Measurements from ENCODE around the gene RIMBP2.
A peak's percentile ranks its signal among the peaks of the same experiment; 100 is the strongest.

The RIMBP2 gene

DNA sequence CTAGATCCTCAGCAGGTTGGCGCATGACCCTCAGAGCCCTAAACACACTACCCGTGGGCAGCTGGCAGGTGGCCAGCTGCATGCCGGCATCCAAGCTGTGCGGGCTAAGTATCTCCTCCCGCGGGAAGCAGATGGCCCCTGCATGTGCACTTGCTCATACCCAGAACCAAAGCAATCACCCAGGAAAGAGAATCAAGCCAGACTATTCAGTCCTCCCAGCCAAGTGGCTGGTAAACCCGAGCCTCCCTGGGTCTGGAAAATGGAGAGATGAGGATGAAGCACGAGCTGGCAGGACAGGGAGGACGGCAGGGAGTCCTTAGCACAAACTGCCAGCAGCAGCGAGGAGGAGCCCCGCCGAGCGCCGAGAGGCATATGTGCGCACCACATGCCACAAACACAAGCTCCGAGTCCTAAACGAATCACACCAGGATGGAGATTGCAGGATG is 139.7 kb downstream of the RIMBP2 start:
- no peak for DNase-seq

DNA sequence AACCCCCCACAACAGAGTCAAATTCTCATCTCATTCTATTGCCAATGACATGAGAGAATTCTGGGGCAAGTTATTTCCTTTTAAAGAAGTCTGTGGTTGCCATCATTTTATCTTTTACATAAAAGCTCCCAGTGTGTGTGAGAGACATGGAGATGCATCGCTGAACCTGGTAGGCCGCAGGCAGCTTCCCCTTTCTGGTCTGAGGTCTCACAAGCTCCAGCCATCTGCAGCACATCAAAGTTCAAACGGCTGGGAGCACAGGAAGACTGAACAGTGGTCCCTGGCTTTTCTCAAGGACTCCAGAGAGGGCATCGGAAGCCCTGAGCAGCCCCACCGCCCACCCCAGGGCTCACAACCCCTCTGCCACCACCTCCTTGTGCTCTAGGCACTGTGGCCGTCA is 141.7 kb downstream of the RIMBP2 start:
- DNase-seq = no peak

DNA sequence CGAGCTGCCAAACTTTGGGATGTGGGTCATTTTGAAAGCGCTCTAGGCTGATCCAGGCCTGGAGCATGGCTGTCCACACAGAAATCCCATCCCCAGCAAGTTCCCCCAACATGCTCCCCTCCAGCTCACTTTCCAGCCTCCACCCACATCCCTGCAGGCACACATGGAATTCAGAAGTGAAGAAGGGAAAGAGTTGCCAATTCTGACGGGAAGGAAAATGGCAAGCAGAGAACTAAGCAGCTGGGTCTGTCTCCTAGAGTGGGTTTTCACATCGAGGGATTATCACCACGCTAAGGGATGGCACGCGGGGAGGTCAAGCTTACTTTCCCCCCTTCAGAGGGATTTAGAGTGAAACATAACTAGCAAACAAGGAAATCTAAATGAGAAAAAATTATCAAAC is 142.3 kb downstream of the RIMBP2 start:
- DNase-seq = no peak

DNA sequence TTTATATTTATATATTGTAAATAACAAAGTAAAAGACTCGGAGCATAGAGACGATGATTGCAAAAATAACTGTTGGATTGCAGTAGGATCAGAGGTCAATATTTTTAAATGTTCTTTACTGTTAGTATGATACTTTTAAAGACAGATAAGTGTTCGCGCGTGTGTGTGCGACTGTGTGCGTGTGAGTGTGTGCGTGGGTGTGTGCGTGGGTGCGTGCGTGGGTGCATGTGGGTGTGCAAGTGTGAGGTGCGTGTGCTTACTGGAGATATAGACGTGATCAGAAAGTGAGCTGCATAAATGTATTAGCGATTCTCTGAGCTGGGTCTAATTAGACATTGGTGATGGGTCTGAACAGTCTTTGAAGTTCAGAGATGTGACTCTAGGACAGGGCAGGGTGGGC is 142.9 kb downstream of the RIMBP2 start:
- DNase-seq = no peak

DNA sequence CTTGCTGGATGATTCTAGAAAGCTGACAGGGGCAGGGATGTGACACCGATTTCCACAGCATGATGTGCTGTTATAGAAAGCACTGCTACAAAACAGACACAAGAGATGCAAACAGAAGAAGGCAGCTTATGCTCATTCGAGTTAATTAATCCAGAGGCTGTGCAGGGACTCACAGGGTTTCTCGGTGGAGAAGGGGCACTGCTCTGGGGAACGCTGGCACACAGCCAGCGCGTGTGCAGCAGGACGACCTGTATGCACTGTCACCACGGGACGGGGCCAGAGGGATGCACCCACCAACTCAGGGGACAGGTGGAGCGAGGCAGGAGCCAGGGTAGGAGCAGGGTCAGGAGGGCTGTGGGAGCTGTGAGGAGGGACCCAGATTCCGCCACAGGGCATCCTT is 143.5 kb downstream of the RIMBP2 start:
- DNase-seq = peak in 2 of 51 donors; percentile 8 to 20

DNA sequence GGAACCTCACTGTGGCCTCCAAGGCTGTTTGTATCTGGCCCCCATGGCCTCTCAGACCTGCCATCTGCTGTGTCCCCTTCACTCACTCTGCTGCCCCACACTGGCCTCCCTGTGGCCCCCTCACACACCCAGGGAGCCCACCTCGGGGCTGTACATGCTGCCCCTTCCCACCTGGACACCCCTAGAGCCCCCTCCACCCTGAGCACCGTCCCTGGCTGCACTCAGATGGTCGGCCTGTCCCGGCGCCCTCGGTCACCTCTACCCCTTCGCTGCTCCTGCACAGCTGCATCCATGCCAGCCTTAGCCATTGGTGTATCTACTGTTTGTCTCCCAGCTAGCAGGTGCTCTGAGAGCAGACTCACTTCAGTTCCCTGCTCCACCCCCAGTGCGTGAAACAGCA is 144.4 kb downstream of the RIMBP2 start:
- no peak for DNase-seq

DNA sequence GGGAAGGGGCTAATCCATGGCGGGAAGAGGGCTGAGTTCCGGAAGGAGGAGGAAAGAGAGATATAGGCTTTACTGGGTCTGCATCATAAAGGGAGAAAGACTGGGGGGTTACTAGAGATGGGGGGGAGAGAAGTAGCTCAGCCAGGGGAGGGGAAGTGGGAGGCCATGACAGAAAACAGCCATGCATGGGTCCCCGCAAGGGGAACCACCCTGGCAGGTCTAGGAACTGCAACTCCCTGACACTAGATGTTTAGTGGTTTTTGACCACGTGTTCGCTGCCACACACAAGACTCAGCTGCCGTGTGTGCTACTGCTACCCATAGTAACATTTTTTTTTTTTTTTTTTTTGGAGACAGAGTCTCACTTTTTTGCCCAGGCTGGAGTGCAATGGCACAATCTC is 145.0 kb downstream of the RIMBP2 start:
- no peak for DNase-seq

DNA sequence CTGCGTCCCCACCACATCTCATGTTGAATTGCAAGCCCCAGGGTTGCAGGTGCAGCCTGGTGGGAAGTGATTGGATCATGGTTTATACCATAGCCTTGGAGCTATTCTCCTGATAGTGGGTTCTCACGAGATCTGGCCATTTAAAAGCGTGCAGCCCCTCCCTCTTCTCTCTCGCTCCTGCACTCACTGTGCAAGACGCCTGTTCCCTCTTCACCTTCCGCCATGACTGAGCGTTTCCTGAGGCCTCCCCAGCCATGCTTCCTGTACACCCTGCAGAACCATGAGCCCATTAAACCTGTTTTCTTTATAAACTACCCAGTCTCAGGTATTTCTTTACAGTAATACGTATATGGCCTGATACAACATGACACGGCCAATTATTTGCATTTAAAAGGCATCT is 146.6 kb downstream of the RIMBP2 start:
- no peak for DNase-seq

DNA sequence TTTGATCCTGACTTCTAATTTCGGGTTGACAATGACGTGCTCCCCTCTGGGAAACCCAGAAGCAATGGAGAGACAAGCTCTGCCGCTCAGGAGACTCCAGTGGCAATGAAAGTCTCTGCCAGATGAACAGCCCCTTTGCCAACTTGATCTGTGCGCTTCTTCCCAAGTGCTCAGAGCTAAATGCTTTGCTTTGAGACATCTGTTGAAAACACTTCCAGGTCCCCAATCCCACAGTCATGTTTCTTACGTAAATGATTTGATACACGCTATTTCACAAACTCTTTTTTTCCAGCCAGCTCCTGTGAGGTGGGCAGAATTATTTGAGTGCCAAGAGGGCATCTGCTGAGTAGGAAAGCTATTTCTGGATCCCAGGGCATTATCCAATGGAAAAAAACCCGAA is 147.6 kb downstream of the RIMBP2 start:
- no peak for DNase-seq

DNA sequence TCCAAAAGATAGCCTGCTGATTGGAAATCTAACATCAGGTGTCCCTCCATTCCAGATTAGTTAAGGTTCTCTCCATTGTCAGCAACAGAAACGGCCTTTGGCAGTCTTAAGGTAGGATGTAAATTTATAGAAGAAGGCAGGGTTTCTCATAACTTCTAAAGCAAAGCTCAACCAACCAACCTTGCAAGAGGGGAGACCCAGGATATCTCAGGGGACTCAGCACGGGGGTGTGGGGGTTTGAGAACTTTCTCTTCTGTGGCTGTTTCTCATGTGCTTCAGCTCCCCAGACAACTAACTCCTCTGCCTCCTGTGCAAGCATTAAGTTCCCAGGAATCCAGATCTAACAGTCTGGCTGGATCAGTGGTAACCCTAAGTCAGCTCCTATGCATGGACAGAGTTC is 148.1 kb downstream of the RIMBP2 start:
- no peak for DNase-seq

DNA sequence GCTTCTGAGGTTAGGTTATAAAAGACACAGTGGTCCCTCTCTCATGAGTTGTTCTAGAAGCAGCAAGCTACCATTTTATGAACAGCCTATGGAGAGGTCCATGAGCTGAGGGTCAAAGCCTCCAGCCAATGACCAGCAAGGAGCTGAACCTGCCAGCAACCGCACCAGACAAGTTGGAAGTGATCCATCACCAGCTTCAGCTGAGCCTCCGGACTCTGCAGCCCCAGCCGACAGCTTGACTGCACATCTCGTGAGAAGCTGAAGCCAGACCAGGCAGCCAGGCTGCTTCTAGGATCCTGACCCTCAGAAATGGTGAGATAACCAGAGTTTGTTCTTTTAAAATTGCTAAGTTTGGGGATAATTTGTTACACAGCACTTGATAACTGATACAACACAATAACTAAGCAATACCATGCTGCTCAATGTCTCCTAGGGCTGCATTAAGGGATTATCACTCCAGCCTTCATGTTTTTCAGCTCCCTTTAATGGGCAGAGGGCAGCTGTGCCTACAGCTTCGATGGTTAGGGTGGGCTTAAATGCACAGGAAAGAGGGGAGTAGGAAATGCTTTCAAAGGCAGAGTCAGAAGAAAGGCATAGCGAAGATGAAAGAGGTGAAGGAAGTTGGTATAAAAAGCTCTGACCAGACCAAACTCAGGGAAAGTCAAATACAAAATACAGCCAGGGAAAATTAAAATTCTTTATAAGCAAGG is 149.5 kb downstream of the RIMBP2 start:
- no peak for DNase-seq

DNA sequence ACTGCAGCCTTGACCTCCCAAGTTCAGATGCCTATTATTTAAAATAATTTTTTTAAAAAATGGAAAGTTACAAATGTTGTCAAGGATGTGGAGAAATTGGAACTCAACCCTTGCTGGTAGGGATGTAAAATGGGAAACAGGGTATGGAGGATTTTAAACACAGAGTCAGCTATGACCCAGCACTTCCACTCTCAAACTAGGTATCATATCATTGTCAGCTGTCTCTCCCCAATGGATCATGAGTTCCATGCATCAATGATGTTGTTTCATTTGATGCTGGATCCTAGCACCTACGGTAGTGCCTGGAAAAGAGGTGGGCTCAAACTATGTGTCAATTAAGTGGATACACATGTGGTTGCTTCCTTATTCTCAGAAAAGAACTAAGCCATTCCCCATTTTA is 150.9 kb downstream of the RIMBP2 start:
- no peak for DNase-seq

DNA sequence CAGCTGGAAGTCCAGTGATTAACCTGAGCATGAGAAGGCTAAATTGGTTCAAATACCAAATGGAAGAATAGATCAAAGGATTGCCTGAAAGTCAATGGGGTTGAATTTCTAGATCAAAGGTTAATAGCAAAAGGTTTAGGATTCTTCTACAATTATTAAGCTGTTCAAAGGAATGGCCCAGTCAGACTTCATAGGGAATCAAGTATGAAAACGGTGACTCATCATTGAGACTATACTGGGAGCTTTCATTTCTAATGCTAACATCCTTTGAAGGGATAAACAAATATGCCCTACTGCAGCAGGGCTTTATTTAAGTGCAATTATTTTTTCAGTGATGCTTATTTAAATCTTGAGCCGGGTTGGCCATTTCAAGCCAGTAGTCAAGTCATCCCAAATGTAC is 152.8 kb downstream of the RIMBP2 start:
- no peak for DNase-seq

DNA sequence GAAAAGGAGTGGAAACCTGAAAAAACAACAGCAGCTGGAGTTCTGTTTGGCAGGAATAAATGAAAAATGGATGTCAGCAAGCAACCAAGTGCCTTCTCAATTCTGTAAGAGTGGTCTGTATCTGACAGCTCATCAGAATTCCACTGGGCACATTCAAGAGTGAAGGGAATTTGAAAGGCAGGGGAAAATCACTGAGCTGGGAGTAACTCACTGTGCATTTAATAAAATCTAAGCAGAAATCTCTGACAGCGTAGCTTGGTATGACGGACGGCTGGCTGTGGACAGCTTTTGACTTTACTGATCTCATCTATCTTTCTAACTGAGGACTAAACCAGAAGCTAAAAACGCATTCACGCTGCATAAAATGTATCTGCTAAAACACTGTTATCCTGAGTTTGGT is 153.4 kb downstream of the RIMBP2 start:
- DNase-seq = no peak

DNA sequence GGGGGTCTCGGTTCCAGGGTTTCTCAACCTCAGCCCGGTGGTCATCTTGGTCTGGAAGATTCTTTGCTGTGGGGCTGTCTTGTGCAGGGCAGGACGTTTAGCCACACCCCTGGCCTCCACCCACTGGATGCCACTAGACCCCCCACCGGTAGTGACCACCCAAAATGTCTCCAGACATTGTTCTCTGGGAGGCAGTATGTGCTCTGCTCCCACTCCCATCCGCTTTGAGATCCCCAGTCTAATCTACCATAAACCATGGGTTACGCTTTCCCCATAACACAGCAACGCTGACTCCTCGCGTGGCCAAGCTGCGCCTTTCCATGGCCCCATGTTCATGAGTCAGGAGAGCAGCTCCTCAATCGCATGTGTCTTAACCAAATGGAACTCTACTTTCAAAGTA is 155.8 kb downstream of the RIMBP2 start:
- no peak for DNase-seq

DNA sequence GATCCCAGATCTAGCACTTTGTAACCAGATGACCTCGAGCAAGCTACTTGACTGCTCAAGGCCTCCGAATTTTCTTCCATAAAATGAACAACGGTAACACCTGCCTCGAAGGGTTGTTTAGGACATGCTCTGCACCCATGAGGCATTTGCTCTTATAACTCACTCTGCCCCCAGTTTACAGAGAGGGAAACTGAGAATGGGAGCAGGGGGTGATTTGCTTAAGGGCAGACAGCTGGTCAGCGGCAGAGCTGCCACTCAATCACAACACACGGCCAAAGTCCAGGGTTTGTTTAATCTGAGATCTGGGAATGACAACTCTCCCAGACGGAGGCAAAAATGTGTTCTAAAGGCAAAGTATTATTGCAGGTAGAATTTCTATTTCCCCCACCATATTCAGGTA is 156.3 kb downstream of the RIMBP2 start:
- no peak for DNase-seq

DNA sequence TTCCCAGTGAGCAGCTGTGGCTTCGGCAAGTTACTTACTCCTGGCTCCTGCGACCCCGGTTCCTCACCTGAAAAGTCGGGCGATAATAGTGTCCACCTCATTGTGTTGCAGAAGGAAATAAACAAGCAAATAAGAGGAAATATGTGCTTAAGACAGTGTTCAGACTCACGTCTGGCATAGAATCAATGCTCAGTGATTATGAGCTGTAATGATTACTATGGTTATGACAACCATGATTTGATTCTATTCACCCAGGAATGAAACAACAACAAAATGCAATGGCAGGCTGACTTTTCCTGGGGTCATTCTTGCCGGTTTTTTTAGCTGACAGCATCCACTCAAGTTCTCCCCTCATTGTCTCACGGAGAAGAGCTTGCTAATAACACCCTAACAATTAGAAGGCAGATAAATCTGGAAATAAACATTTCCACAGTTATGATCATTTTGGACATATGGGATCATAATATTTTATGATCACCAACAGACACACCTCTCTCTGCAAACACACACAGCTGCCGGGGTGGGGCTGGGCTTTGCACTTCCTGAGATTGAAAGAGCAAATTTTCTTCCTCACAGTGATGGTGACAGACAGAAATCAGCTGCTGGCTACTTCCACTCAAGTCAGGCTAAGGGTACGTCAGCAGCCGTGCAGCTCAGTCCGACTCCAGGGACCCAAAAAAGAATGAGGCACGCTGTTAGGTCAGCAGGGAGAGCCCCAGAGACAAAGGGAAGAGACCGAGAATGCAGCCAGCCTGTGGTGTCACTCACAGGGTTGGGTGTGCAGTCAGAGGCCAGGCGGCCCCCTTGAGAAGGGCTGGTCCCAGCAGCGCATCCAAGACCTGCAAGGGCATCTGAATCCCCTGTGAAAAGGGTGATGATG is 158.0 kb downstream of the RIMBP2 start:
- no peak for DNase-seq

DNA sequence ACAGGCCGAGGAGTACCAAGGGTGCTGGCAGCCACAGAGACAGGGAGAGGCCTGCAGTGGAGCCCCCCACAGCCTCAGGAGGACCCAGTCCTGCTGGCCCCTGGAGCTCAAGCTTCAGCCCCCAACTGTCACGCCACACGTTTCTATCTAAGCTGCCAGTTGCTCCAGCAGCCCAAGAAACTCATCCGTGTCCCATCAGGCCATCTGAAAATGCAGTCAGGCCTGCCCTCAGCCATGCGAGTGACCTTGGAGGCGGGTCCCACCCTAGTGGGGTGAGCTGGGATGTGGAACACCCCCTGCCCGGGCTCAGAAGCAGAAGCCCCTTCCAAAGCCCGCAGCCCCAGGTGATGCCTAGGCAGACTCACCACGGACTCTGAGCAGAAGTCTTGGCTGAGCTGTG is 158.9 kb downstream of the RIMBP2 start:
- no peak for DNase-seq

DNA sequence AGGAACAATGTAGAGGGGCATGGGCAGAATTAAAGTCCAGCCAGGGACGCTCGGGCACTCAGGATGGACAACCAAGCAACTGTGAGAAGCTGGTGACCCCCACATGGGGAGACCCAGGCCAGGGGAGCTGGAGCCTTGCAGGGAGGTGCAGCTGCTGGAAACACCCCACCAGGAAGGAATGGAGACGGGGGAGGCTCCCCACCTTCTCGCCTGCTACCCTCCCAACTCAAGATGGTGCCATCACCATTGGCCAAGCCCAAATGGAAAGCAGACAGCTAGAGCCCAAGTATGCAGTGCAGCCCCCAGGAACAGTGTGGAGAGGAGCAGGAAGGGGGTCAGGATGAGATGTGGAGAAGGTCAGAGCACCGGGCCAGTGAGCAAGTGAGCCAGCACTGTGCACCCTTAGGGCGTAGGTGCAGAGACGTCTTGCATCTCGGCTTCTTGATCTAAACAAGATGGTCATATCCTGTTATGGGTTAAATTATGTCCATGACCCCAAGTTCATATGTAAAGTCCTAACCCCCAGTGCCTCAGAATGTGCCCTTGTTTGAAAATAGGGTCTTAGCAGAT is 159.5 kb downstream of the RIMBP2 start:
- no peak for DNase-seq

DNA sequence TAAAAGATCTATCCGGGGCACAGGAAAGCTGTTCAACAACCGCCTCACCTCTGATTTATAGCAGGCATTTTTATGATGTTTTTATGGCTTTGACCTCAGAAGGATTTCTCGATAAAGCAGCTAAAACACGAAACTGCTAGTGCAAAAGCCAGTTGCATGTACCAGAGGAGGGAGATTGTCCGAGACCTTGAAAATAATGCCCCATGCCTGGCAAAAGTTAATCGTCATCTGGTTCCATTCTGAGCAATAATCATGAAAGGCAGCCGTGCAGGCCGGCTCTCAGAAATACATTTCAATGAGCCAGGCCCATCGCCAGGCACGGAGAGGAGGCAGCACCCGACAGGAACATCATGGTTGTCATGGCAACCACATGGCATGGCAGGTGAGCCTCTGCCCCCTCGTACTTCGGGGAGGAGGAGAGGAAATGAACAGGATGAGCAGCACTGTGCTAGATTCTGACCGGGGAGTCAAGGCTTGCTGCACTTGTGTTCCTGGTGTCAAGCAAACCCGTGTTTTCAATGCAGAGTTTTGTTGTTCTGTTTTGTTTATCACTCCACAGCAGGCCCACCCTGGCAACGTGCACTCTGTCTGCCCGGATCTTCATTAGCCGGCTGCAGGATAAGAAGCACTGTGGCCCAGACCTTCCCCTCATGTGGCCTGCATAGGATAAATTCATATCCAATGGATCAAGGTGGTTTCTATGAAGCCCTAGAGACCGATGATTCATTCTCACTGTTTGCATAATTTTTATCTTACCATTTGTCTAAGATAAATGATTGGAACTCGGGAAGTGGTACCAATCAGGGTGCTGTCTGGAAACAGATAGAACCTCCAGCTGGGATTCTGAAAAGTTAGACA is 160.2 kb downstream of the RIMBP2 start:
- peak in 23 of 51 donors; percentile 4 to 77 (median 37) for DNase-seq

DNA sequence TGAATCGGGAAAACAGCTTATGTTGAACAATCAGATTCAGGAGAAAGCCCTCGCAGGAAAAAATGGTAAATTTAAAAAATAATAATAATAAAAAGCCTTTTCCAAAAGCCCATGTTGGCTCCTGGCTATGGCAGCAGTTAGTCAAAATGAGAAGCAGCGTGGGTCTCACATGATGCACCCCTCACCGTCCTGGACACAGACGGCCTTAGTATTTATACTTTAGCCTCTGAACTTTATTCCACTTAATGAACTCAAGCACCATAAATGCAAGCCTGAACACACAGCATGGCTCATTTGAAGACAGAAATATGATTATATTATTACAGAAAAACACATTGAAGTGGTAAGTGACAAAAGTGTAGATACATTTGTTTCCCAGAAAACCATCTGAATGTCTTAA is 160.9 kb downstream of the RIMBP2 start:
- no peak for DNase-seq
